HG02870 (cell line): ENCODE measurements around the gene TMEM141.

ENCODE experiments used
- ATAC-seq: cut with Tn5 transposase; IDR thresholded peaks from one replicate; pipeline ENCODE4 v1.9.1; 2021; ENCODE audit warnings: mild to moderate bottlenecking, moderate library complexity; ENCODE audit not compliant: unreplicated experiment

Gene TMEM141

GRCh38 chr9:136807281-136808074 lies 16.3 kb downstream of the TMEM141 start, which contains the start of gene RABL6:
RABL6 (plus strand) TSS chr9:136807948; CDS start chr9:136808197, 249 bp downstream.
- peak; percentile 71 for ATAC-seq

- ATAC-seq = peak; percentile 29
Measured at GRCh38 chr9:136808075-136808805, 17.1 kb downstream of the TMEM141 start.

GRCh38 chr9:136808806-136809158 lies 17.6 kb downstream of the TMEM141 start:
- ATAC-seq = no peak

GRCh38 chr9:136814725-136815421 lies 23.7 kb downstream of the TMEM141 start:
- no peak for ATAC-seq

GRCh38 chr9:136815422-136815782 lies 24.3 kb downstream of the TMEM141 start:
- ATAC-seq = no peak

- ATAC-seq = no peak
Measured at GRCh38 chr9:136820971-136821825, 30.1 kb downstream of the TMEM141 start.

GRCh38 chr9:136821826-136822544 lies 30.8 kb downstream of the TMEM141 start:
- ATAC-seq = no peak

GRCh38 chr9:136823136-136824046 lies 32.2 kb downstream of the TMEM141 start:
- ATAC-seq = no peak

- ATAC-seq = no peak
Measured at GRCh38 chr9:136824496-136825225, 33.5 kb downstream of the TMEM141 start.

GRCh38 chr9:136825295-136826187 lies 34.4 kb downstream of the TMEM141 start:
- ATAC-seq = no peak

- no peak for ATAC-seq
Measured at GRCh38 chr9:136826188-136826541, 35.0 kb downstream of the TMEM141 start.

GRCh38 chr9:136826703-136827582 lies 35.8 kb downstream of the TMEM141 start:
- ATAC-seq = no peak

- ATAC-seq = no peak
Measured at GRCh38 chr9:136827794-136828473, 36.8 kb downstream of the TMEM141 start.

- no peak for ATAC-seq
Measured at GRCh38 chr9:136828474-136829140, 37.5 kb downstream of the TMEM141 start.

GRCh38 chr9:136829412-136829811 lies 38.3 kb downstream of the TMEM141 start:
- ATAC-seq = no peak
